Nephron progenitor cell (in vitro differentiated cells): ENCODE results near the gene COL18A1.

Experiments used
- DNase-seq: peaks from one replicate; pipeline ENCODE4 v3.0.0; 2021
- H3K27ac Mint-ChIP-seq: 2 replicates; pipeline ENCODE4 v1.8.0; 2021; ENCODE audit warnings: mild to moderate bottlenecking, moderate library complexity, mixed read lengths
- H3K27me3 Mint-ChIP-seq: 2 replicates; pipeline ENCODE4 v1.8.0; 2021; ENCODE audit warnings: mild to moderate bottlenecking, low read depth, mixed read lengths; ENCODE audit not compliant: poor library complexity
- H3K36me3 Mint-ChIP-seq: 2 replicates; pipeline ENCODE4 v1.8.0; 2021; ENCODE audit warnings: low read depth, mixed read lengths
- H3K4me1 Mint-ChIP-seq: 2 replicates; pipeline ENCODE4 v1.8.0; 2021; ENCODE audit warnings: mixed read lengths
- H3K4me3 Mint-ChIP-seq: 2 replicates; pipeline ENCODE4 v1.8.0; 2021; ENCODE audit warnings: mild to moderate bottlenecking, moderate library complexity, mixed read lengths
- H3K9me3 Mint-ChIP-seq: 2 replicates; pipeline ENCODE4 v1.8.0; 2021; ENCODE audit warnings: mild to moderate bottlenecking, moderate library complexity, mixed read lengths
- TF ChIP-seq, protein P1 (sequence below): fragments of 200-600 bp; sonication (generic); IDR thresholded peaks from 2 replicates; pipeline ENCODE4 v1.5.0; 2021; ENCODE audit warnings: antibody characterized with exemption

The COL18A1 gene

DNA sequence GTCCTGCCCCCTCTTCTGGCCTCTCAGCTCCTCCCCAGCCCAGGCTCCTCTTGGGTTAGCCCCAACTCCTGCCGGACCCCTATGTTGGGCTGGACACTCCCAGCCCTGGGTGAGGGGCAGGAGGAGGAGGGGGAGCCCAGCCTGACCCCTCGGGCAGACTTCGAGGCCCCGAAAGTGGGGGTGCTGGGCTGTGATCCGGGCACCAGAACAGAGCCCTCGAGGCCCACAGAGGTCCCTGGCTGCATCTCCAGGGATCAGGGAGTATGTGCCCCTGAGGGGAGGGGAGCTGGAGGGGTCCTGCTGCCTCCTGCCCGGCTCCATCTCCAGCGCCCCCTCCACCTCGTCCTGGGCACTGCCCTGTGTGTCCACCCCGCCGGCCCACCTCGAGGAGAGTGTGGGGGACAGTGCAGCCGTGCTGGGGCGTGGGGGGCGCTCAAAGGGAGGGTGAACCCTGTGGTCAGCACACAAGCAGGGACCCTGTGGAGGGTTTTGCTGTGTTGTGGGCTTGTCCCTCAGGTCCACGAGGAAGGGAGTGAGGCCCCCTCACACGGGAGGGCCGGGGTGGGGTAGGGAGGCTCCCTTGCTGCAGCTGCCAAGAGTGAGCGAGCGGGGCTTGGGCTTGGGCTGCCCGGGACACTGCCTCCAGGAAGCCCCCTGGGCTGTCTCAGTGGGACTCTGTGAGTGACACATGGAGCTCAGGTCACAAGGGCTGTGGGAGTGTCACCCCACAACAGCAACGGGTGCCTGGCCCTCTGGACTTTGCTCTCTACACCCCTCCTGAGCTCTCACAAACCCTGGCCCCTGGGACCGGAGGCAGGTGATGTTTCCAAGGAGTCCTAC lies 54.4 kb downstream of the COL18A1 start:
- TF ChIP-seq, protein P1, sequence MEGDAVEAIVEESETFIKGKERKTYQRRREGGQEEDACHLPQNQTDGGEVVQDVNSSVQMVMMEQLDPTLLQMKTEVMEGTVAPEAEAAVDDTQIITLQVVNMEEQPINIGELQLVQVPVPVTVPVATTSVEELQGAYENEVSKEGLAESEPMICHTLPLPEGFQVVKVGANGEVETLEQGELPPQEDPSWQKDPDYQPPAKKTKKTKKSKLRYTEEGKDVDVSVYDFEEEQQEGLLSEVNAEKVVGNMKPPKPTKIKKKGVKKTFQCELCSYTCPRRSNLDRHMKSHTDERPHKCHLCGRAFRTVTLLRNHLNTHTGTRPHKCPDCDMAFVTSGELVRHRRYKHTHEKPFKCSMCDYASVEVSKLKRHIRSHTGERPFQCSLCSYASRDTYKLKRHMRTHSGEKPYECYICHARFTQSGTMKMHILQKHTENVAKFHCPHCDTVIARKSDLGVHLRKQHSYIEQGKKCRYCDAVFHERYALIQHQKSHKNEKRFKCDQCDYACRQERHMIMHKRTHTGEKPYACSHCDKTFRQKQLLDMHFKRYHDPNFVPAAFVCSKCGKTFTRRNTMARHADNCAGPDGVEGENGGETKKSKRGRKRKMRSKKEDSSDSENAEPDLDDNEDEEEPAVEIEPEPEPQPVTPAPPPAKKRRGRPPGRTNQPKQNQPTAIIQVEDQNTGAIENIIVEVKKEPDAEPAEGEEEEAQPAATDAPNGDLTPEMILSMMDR, result no peak
- peaks cover 41% of the 10 kb centered on the region for H3K36me3 Mint-ChIP-seq
- H3K9me3 Mint-ChIP-seq, result peaks cover 39% of the 10 kb centered on the region
- peaks cover 3% of the 10 kb centered on the region for H3K4me1 Mint-ChIP-seq
- no peak overlapping the region for H3K27ac Mint-ChIP-seq
- H3K27me3 Mint-ChIP-seq, result no peaks in the 10 kb centered on the region
- H3K4me3 Mint-ChIP-seq, result no peak overlapping the region
- no peak for DNase-seq

DNA sequence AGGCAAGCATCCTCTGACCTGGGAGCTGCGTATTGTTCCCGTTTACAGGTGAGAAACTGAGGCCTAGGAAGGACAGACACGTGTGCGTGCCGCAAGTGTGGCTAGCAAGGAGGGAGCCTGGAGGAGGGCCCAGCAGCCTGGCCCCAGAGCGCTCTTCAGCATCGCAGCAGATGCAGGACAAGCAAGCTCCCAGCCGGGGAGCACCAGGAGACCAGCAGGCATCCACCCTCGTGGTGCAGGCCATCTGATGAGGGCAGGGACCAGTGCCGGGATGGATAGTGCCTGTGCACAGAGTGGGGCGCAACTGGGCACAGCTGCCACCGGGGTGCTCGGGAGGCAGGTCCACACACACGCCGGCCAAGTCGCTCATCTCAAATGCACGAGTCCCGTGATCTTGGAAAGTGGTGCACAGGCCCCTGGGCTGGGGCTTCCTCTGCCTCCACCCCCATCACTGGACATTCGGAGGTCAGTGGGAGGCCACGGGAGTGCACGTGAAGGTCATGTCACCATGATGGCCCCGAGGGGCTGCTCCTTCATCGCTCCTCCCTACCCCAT lies 55.1 kb downstream of the COL18A1 start:
- DNase-seq, result no peak
- H3K36me3 Mint-ChIP-seq, result peaks cover 47% of the 10 kb centered on the region
- H3K9me3 Mint-ChIP-seq, result peaks cover 42% of the 10 kb centered on the region
- H3K4me1 Mint-ChIP-seq, result peaks cover 5% of the 10 kb centered on the region
- TF ChIP-seq, protein P1, result no peak
- no peak overlapping the region for H3K4me3 Mint-ChIP-seq
- no peaks in the 10 kb centered on the region for H3K27me3 Mint-ChIP-seq
- H3K27ac Mint-ChIP-seq, result no peak overlapping the region

DNA sequence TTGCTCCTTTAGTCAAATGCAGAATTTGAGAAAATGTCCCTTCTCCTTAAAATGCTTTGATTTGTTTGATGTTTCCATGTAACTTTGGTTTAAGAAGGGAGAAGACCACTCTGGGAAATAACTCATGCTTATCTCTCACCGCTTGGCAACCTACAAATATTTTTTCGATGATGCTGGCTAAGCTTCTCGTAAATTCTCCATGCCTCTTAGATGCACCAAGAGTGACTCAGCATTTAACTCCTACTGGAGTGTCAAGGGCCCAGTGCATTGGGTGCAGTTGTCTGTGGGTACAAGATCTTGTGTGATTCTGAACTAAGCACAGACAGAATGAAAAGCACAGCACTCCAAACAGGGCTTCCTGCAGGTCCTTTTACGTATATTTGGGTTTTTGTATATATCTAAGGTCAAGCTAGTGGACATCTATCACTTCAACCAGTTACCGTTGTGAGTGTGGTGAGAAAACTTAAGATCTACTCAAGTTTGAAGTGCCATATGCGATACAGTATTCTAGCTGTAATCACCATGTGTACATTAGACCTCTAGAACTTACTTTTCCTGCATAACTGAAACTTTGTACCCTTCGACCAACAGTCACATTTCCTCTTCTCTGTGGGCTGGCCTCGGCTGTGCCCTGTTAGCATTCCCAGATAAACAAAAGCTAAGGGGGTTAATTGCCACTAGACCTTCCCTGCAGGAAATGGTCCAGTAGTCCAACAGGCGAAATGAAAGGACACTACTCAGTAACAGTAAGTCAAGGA lies 55.8 kb downstream of the COL18A1 start:
- TF ChIP-seq, protein P1, result no peak
- peaks cover 10% of the 10 kb centered on the region for H3K4me1 Mint-ChIP-seq
- no peak overlapping the region for H3K4me3 Mint-ChIP-seq
- peaks cover 42% of the 10 kb centered on the region for H3K9me3 Mint-ChIP-seq
- H3K36me3 Mint-ChIP-seq, result peaks cover 50% of the 10 kb centered on the region
- no peak overlapping the region for H3K27ac Mint-ChIP-seq
- no peaks in the 10 kb centered on the region for H3K27me3 Mint-ChIP-seq
- no peak for DNase-seq

DNA sequence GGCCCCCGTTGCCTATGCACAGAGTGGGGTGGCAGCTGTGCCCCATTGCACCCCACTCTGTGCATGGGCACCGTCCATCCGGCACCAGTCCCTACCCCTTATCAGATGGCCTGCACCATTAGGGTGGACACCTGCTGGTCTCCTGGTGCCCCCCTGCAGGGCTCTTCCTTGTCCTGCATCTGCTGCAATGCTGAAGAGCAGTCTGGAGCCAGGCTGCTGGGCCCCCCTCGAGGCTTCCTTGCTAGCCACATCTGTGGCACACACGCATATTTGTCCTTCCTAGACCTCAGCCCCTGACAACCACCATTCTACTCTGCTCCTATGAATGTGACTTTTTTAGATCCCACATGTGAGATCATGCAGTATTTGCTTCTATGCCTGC lies 56.4 kb downstream of the COL18A1 start:
- TF ChIP-seq, protein P1, result no peak
- Mint-ChIP-seq H3K4me1 (peaks cover 10% of the 10 kb centered on the region), H3K27ac (no peak overlapping the region), H3K4me3 (no peak overlapping the region), H3K9me3 (peaks cover 42% of the 10 kb centered on the region), H3K27me3 (no peaks in the 10 kb centered on the region), H3K36me3 (peaks cover 50% of the 10 kb centered on the region)
- DNase-seq, result no peak

DNA sequence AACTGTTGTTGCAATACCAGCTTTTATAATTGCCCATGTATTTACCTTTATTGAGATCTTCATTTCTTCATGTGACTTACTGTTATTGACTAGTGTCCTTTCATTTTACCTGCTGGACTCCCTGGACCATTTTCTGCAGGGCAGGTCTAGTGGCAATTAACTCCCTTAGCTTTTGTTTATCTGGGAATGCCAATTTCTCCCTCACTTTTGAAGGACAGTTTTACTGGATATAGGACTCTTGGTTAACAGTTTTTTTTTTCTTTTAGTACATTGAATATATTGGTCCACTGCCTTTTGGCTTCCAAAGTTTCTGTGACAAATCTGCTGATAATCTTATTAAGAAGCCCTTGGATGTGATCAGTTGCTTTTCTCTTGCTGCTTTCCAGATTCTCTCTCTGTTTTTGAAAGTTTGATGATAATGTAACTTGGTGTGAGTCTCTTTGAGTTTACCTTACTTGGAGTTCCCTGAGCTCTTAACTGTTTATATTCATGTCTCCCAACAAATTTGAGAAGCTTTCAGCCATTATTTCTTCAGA lies 56.9 kb downstream of the COL18A1 start:
- peaks cover 10% of the 10 kb centered on the region for H3K4me1 Mint-ChIP-seq
- no peak overlapping the region for H3K4me3 Mint-ChIP-seq
- H3K9me3 Mint-ChIP-seq, result peaks cover 42% of the 10 kb centered on the region
- no peaks in the 10 kb centered on the region for H3K27me3 Mint-ChIP-seq
- TF ChIP-seq, protein P1, result no peak
- no peak overlapping the region for H3K27ac Mint-ChIP-seq
- peaks cover 50% of the 10 kb centered on the region for H3K36me3 Mint-ChIP-seq
- no peak for DNase-seq
